ENCODE data around the gene DIP2A. TPM values are rescaled to one million over a fixed set of nuclear protein-coding genes. Genes with fewer than 3 reads are reported as not detected.

DIP2A gene
- total RNA-seq, 2 donors from 2014 or later = 51.0 to 52.2 TPM

GRCh38 chr21:46509741-46510502 is 51.2 kb downstream of the DIP2A start:
- no peaks in the 10 kb centered on the region for H3K4me1 ChIP-seq (ENCODE audit: control insufficient read depth, insufficient read depth, low read length)
- peaks cover 66% of the 10 kb centered on the region for H3K36me3 Mint-ChIP-seq (ENCODE audit: low read depth)
- H3K36me3 ChIP-seq (ENCODE audit: control insufficient read depth, insufficient read depth, low read length) = peaks cover 68% of the 10 kb centered on the region
- H3K27me3 ChIP-seq (ENCODE audit: control insufficient read depth, insufficient read depth, low read length, poor library complexity, severe bottlenecking) = no peaks in the 10 kb centered on the region
- H3K9me3 ChIP-seq (ENCODE audit: control insufficient read depth, low read length) = peaks cover 15% of the 10 kb centered on the region
- TF ChIP-seq CTCF (conservative IDR thresholded peaks at IDR 0.05) = no peak
- no peak overlapping the region for H3K27ac ChIP-seq (ENCODE audit: low read depth, low read length)
- H3K4me3 Mint-ChIP-seq = no peak overlapping the region
- H3K9ac ChIP-seq (ENCODE audit: extremely low read depth, low read length, poor library complexity, severe bottlenecking) = no peak overlapping the region
- no peak for DNase-seq
- no peaks in the 10 kb centered on the region for H3K27me3 Mint-ChIP-seq (ENCODE audit: insufficient read depth)
- H3K9me3 Mint-ChIP-seq = peaks cover 2% of the 10 kb centered on the region
- no peaks in the 10 kb centered on the region for H3K4me1 Mint-ChIP-seq
- no peak overlapping the region for H3K27ac Mint-ChIP-seq
- H3K4me3 ChIP-seq (ENCODE audit: low read length) = no peak overlapping the region
- 89 to 91% methylated on average over 9 to 11 of the region's 11 CpGs for WGBS, 2 experiments (ENCODE audit: insufficient coverage in 1 of 2, insufficient read length in 1 of 2)

- Histone ChIP-seq H3K36me3 (ENCODE audit: control insufficient read depth, insufficient read depth, low read length) (peaks cover 60% of the 10 kb centered on the region), H3K27me3 (ENCODE audit: control insufficient read depth, insufficient read depth, low read length, poor library complexity, severe bottlenecking) (no peaks in the 10 kb centered on the region), H3K4me3 (ENCODE audit: low read length) (no peak overlapping the region), H3K4me1 (ENCODE audit: control insufficient read depth, insufficient read depth, low read length) (no peaks in the 10 kb centered on the region), H3K9me3 (ENCODE audit: control insufficient read depth, low read length) (peaks cover 10% of the 10 kb centered on the region), H3K27ac (ENCODE audit: low read depth, low read length) (no peak overlapping the region), H3K9ac (ENCODE audit: extremely low read depth, low read length, poor library complexity, severe bottlenecking) (no peak overlapping the region)
- no peak for DNase-seq
- WGBS, 2 experiments (ENCODE audit: insufficient coverage in 1 of 2, insufficient read length in 1 of 2) = 95 to 100% methylated on average over 2 of the region's 2 CpGs
- Mint-ChIP-seq H3K4me3 (no peak overlapping the region), H3K36me3 (ENCODE audit: low read depth) (peaks cover 60% of the 10 kb centered on the region), H3K27ac (no peak overlapping the region), H3K4me1 (no peaks in the 10 kb centered on the region), H3K27me3 (ENCODE audit: insufficient read depth) (no peaks in the 10 kb centered on the region), H3K9me3 (peaks cover 1% of the 10 kb centered on the region)
- TF ChIP-seq CTCF (conservative IDR thresholded peaks at IDR 0.05) = no peak
Measured at GRCh38 chr21:46515109-46515508, 56.4 kb downstream of the DIP2A start.

- Histone ChIP-seq H3K4me3 (ENCODE audit: low read length) (no peak overlapping the region), H3K36me3 (ENCODE audit: control insufficient read depth, insufficient read depth, low read length) (peaks cover 60% of the 10 kb centered on the region), H3K9me3 (ENCODE audit: control insufficient read depth, low read length) (peaks cover 7% of the 10 kb centered on the region), H3K9ac (ENCODE audit: extremely low read depth, low read length, poor library complexity, severe bottlenecking) (no peak overlapping the region), H3K27ac (ENCODE audit: low read depth, low read length) (no peak overlapping the region), H3K27me3 (ENCODE audit: control insufficient read depth, insufficient read depth, low read length, poor library complexity, severe bottlenecking) (no peaks in the 10 kb centered on the region), H3K4me1 (ENCODE audit: control insufficient read depth, insufficient read depth, low read length) (no peaks in the 10 kb centered on the region)
- no peaks in the 10 kb centered on the region for H3K4me1 Mint-ChIP-seq
- WGBS, 2 experiments (ENCODE audit: insufficient coverage in 1 of 2, insufficient read length in 1 of 2) = 86 to 98% methylated on average over 2 of the region's 2 CpGs
- peaks cover 61% of the 10 kb centered on the region for H3K36me3 Mint-ChIP-seq (ENCODE audit: low read depth)
- no peak overlapping the region for H3K4me3 Mint-ChIP-seq
- no peak for TF ChIP-seq CTCF (conservative IDR thresholded peaks at IDR 0.05)
- no peaks in the 10 kb centered on the region for H3K27me3 Mint-ChIP-seq (ENCODE audit: insufficient read depth)
- DNase-seq = no peak
- no peaks in the 10 kb centered on the region for H3K9me3 Mint-ChIP-seq
- H3K27ac Mint-ChIP-seq = no peak overlapping the region
Measured at GRCh38 chr21:46516068-46516467, 57.4 kb downstream of the DIP2A start.

Measured in endodermal cell (in vitro differentiated cells).